PC-3 (cell line): Measurements from ENCODE around the gene ANKFN1.

Experiments used
- EZH2 ChIP-seq: fragments of 300-600 bp; sonication (generic); IDR thresholded peaks from one replicate; pipeline ENCODE4 v1.6.1; 2017; ENCODE audit warnings: antibody characterized with exemption, mild to moderate bottlenecking, low read length; ENCODE audit not compliant: unreplicated experiment
- EZH2phosphoT487 ChIP-seq: fragments of 300-600 bp; sonication (generic); IDR thresholded peaks from 2 replicates; pipeline ENCODE4 v1.6.1; 2018; ENCODE audit warnings: mild to moderate bottlenecking, antibody characterized with exemption, low read length, borderline replicate concordance
- TF ChIP-seq, protein P1 (sequence below): fragments of 300-600 bp; sonication (generic); conservative IDR thresholded peaks from 2 replicates; pipeline ENCODE4 v1.5.1; 2017; ENCODE audit warnings: antibody characterized with exemption, low read depth, mild to moderate bottlenecking, low read length

DNA sequence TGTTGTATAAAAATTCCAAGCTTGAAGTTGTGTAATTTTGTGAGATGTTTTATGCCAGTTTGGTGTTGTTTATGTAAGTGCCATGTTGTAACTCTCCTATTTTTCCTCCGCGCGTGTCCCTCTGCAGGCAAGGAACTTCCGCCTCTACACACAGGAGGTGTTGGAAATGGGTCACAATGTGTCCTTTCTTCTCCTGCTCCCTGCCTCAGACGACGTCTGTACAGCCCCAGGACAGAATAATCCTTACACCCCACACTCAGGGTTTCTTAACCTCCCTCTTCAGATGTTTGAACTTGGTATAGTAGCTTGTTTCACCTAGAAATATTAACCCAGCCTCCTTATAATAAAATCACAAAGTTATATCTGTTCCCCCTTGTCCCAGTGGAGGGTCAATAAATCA, 329.0 kb downstream of the ANKFN1 start:
- TF ChIP-seq, protein P1, sequence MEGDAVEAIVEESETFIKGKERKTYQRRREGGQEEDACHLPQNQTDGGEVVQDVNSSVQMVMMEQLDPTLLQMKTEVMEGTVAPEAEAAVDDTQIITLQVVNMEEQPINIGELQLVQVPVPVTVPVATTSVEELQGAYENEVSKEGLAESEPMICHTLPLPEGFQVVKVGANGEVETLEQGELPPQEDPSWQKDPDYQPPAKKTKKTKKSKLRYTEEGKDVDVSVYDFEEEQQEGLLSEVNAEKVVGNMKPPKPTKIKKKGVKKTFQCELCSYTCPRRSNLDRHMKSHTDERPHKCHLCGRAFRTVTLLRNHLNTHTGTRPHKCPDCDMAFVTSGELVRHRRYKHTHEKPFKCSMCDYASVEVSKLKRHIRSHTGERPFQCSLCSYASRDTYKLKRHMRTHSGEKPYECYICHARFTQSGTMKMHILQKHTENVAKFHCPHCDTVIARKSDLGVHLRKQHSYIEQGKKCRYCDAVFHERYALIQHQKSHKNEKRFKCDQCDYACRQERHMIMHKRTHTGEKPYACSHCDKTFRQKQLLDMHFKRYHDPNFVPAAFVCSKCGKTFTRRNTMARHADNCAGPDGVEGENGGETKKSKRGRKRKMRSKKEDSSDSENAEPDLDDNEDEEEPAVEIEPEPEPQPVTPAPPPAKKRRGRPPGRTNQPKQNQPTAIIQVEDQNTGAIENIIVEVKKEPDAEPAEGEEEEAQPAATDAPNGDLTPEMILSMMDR, result no peak
- TF ChIP-seq EZH2, result no peak
- no peak for TF ChIP-seq EZH2phosphoT487
